HepG2 (cell line): ENCODE data around the gene DHX57. TPM values are rescaled to one million over a fixed set of nuclear protein-coding genes. Genes with fewer than 3 reads are reported as not detected.

Source experiments
- CBX5 ChIP-seq: sonication (generic); formaldehyde crosslinking; IDR thresholded peaks from 2 replicates; pipeline ENCODE4 v1.4.0; 2020; ENCODE audit warnings: missing genetic modification reagents, borderline replicate concordance
- CENPX ChIP-seq: sonication (generic); formaldehyde crosslinking; IDR thresholded peaks from 2 replicates; pipeline ENCODE4 v1.9.0; 2021; ENCODE audit warnings: mild to moderate bottlenecking, missing genetic modification reagents, moderate library complexity
- HHEX ChIP-seq: IDR thresholded peaks from 2 replicates; pipeline ENCODE4 v1.6.1; 2016; ENCODE audit warnings: control low read depth
- HNF1B ChIP-seq: sonication (generic); formaldehyde crosslinking; IDR thresholded peaks from 2 replicates; pipeline ENCODE4 v1.5.1; 2020; ENCODE audit warnings: mild to moderate bottlenecking, moderate library complexity, missing genetic modification reagents
- KAT8 ChIP-seq: IDR thresholded peaks from 2 replicates; pipeline ENCODE4 v1.6.1; 2016; ENCODE audit warnings: missing genetic modification reagents, missing compliant biosample characterization
- MAFG ChIP-seq: sonication (generic); formaldehyde crosslinking; IDR thresholded peaks from 2 replicates; pipeline ENCODE4 v1.5.1; 2020; ENCODE audit warnings: mild to moderate bottlenecking, missing genetic modification reagents
- PHF21A ChIP-seq: sonication (generic); formaldehyde crosslinking; IDR thresholded peaks from 2 replicates; pipeline ENCODE4 v1.5.0; 2020; ENCODE audit warnings: mild to moderate bottlenecking, missing genetic modification reagents
- PTBP1 ChIP-seq: fragments of 200-400 bp; formaldehyde crosslinking; IDR thresholded peaks from 2 replicates; pipeline ENCODE4 v1.6.1; 2018; ENCODE audit warnings: low read length, low read depth; ENCODE audit not compliant: poor library complexity, severe bottlenecking
- SNAPC2 ChIP-seq: sonication (generic); formaldehyde crosslinking; IDR thresholded peaks from 2 replicates; pipeline ENCODE4 v1.8.1; 2022; ENCODE audit warnings: mild to moderate bottlenecking, missing genetic modification reagents
- SPEN ChIP-seq: sonication (generic); formaldehyde crosslinking; IDR thresholded peaks from 2 replicates; pipeline ENCODE4 v1.5.1; 2020; ENCODE audit warnings: low read depth, mild to moderate bottlenecking, missing genetic modification reagents
- TFDP1 ChIP-seq: IDR thresholded peaks from 2 replicates; pipeline ENCODE4 v1.6.1; 2016; ENCODE audit warnings: missing compliant biosample characterization, missing genetic modification reagents, borderline replicate concordance
- YEATS4 ChIP-seq: sonication (generic); formaldehyde crosslinking; IDR thresholded peaks from 2 replicates; pipeline ENCODE4 v1.4.0; 2020; ENCODE audit warnings: missing genetic modification reagents, borderline replicate concordance
- ZMAT5 ChIP-seq: sonication (generic); formaldehyde crosslinking; IDR thresholded peaks from 2 replicates; pipeline ENCODE4 v1.5.0; 2020; ENCODE audit warnings: mild to moderate bottlenecking, low read depth, missing genetic modification reagents, borderline replicate concordance
- ZNF224 ChIP-seq: sonication (generic); formaldehyde crosslinking; IDR thresholded peaks from 2 replicates; pipeline ENCODE4 v1.5.0; 2020; ENCODE audit warnings: mild to moderate bottlenecking, missing genetic modification reagents
- ZNF235 ChIP-seq: sonication (generic); formaldehyde crosslinking; IDR thresholded peaks from 2 replicates; pipeline ENCODE4 v1.8.1; 2023; ENCODE audit warnings: mild to moderate bottlenecking, missing genetic modification reagents, borderline replicate concordance
- ZNF407 ChIP-seq: sonication (generic); formaldehyde crosslinking; IDR thresholded peaks from one replicate; pipeline ENCODE4 v1.5.1; 2020; ENCODE audit warnings: mild to moderate bottlenecking, missing genetic modification reagents; ENCODE audit errors: not compliant biosample characterization
- ZNF773 ChIP-seq: sonication (generic); formaldehyde crosslinking; IDR thresholded peaks from 2 replicates; pipeline ENCODE4 v1.4.0; 2020; ENCODE audit warnings: missing genetic modification reagents, borderline replicate concordance
- ZSCAN12 ChIP-seq: sonication (generic); formaldehyde crosslinking; IDR thresholded peaks from 2 replicates; pipeline ENCODE4 v1.9.0; 2021; ENCODE audit warnings: mild to moderate bottlenecking, missing genetic modification reagents
- polyA plus RNA-seq, 8 experiments: library from polyadenylated mRNA; depleted of rRNA in 3 of 8; stranded (reverse) in 7 of 8; unstranded in 1 of 8; fragments of >200 nt; fragmentation: Illumina TruSeq in 4 of 8; extraction: Trizol in 4 of 8; gene quantifications; 2 replicates each; pipeline versions ENCODE4 v1.2.1 to v1.2.3, GENCODE V29; 2011 to 2016; ENCODE audit warnings: low read depth in 4 of 8, missing spikeins in 1 of 8, mixed read lengths in 1 of 8; ENCODE audit not compliant: insufficient read depth in 1 of 8
- total RNA-seq, 5 experiments: library from RNA; depleted of rRNA; stranded (reverse); fragments of >200 nt; fragmentation: Illumina TruSeq; extraction: Trizol; gene quantifications; 2 replicates each; pipeline ENCODE4 v1.2.3, GENCODE V29; 2016; ENCODE audit warnings: low read depth in 1 of 5

The DHX57 gene
- total and polyA plus RNA-seq, 2 of the 13 experiments (the other 11 are each of a cell fraction or from before 2014, with no cell fraction given): 9.2 to 24.2 TPM

GRCh38 chr2:38750891-38751595 lies 124.7 kb downstream of the DHX57 start, which contains the start of gene SRSF7 (continued):
- TF ChIP-seq CBX5 (CRISPR knock-in tag) (0 out of 2 replicates have a peak, but pooled peaks have one; percentile 22), TFDP1 (peak; percentile 83), ZMAT5 (CRISPR knock-in tag) (no peak), SNAPC2 (peak; percentile 73; the same call in 1 of the 2 replicates), MAFG (CRISPR knock-in tag) (no peak), CENPX (CRISPR knock-in tag) (no peak), PHF21A (CRISPR knock-in tag) (peak; percentile 62; the same call in 1 of the 2 replicates), ZNF235 (peak; percentile 93; the same call in 1 of the 2 replicates), ZNF407 (CRISPR knock-in tag) (peak; percentile 86), KAT8 (peak; percentile 80), SPEN (CRISPR knock-in tag) (peak; percentile 53; the same call in 1 of the 2 replicates), ZSCAN12 (CRISPR knock-in tag) (no peak; the same call in 1 of the 2 replicates), HHEX (CRISPR knock-in tag) (no peak), ZNF773 (CRISPR knock-in tag) (peak; percentile 79), HNF1B (CRISPR knock-in tag) (peak; percentile 85; the same call in 1 of the 2 replicates), YEATS4 (CRISPR knock-in tag) (peak; percentile 94), ZNF224 (CRISPR knock-in tag) (no peak), PTBP1 (peak; percentile 47)
